ENCODE measurements around the gene CUL9. TPM values are rescaled to one million over a fixed set of nuclear protein-coding genes. Genes with fewer than 3 reads are reported as not detected.

Gene CUL9
- total and polyA plus RNA-seq, 2 experiments from 2014 or later: 2.6 to 11.3 TPM

- no peak overlapping the region for H3K4me3 ChIP-seq
- no peak overlapping the region for H3K27ac Mint-ChIP-seq
Measured at GRCh38 chr6:43183441-43183840, 1.4 kb downstream of the CUL9 start.

More at GRCh38 chr6:43183441-43183840, 1.4 kb downstream of the CUL9 start:
- H3K36me3 Mint-ChIP-seq (ENCODE audit: low read depth): peaks cover 17% of the 10 kb centered on the region
- H2AFZ ChIP-seq: no peak overlapping the region
- H3K27ac ChIP-seq (ENCODE audit: low read depth): no peak overlapping the region
- no peaks in the 10 kb centered on the region for H4K20me1 ChIP-seq (replicated peaks; ENCODE audit: insufficient read depth)
- H3K4me3 Mint-ChIP-seq: peak overlapping the region; percentile 87
- no peaks in the 10 kb centered on the region for H3K36me3 ChIP-seq (ENCODE audit: insufficient read depth)
- no peaks in the 10 kb centered on the region for H3K9me2 ChIP-seq (ENCODE audit: insufficient read depth)
- H3K4me1 Mint-ChIP-seq: peaks cover 20% of the 10 kb centered on the region
- no peaks in the 10 kb centered on the region for H3K9me3 Mint-ChIP-seq
- H3F3A ChIP-seq (replicated peaks; ENCODE audit: low read depth): 0 out of 2 replicates have a peak, but pooled peaks cover 3% of the 10 kb centered on the region
- peaks cover 20% of the 10 kb centered on the region for H3K27me3 Mint-ChIP-seq (ENCODE audit: insufficient read depth, low read depth, poor library complexity)
- no peaks in the 10 kb centered on the region for H3K27me3 ChIP-seq (ENCODE audit: insufficient read depth)
- H3K4me1 ChIP-seq (ENCODE audit: insufficient read depth): peaks cover 17% of the 10 kb centered on the region; the same call in 1 of the 2 replicates
- DNase-seq (ENCODE audit: low spot score) (no peak), ATAC-seq (no peak)
- TF ChIP-seq ETS1 (IDR thresholded peaks at IDR 0.05) (no peak), REST (IDR thresholded peaks at IDR 0.05; ENCODE audit: unreplicated experiment) (no peak), ZNF331 (CRISPR knock-in tag; IDR thresholded peaks at IDR 0.05; ENCODE audit: low read depth) (no peak), CTCF (conservative IDR thresholded peaks at IDR 0.05; ENCODE audit: low read depth in 2 of 2) (no peak), EZH2 (IDR thresholded peaks at IDR 0.05; ENCODE audit: low read depth, unreplicated experiment) (no peak), EZH2phosphoT487 (IDR thresholded peaks at IDR 0.05; ENCODE audit: unreplicated experiment) (no peak), JUNB (IDR thresholded peaks at IDR 0.05; ENCODE audit: unreplicated experiment) (no peak), STAT1 (IDR thresholded peaks at IDR 0.05; ENCODE audit: unreplicated experiment) (no peak), NANOG (IDR thresholded peaks at IDR 0.05; ENCODE audit: borderline replicate concordance) (no peak), ZNF462 (CRISPR knock-in tag; IDR thresholded peaks at IDR 0.05) (no peak)
- H3K4me2 ChIP-seq: no peak overlapping the region
- H3K79me2 ChIP-seq (replicated peaks; ENCODE audit: insufficient read depth): no peaks in the 10 kb centered on the region
